T47D (cell line): Measurements from ENCODE around the gene IL15RA.
"Not testable (repeated sequence)": the region's sequence is repeated elsewhere in the genome, so short reads cannot be mapped to it uniquely, and the experiment has no call there.

Experiments used
- DNase-seq, 2 experiments: peaks; one replicate each; pipeline versions ENCODE4 v3.0.0 to v3.0.0-alpha.2; 2011 to 2012; ENCODE audit warnings: low read depth in 1 of 2, low spot score in 1 of 2
- JUND ChIP-seq: IDR thresholded peaks from 2 replicates; pipeline ENCODE4 v1.6.1; 2012; ENCODE audit warnings: low read depth
- in situ Hi-C: cut with HindIII; loops from 2 replicates; pipeline ENCODE4 v1.10.0; 2016; ENCODE audit warnings: low sequenced_read_pairs, low pct_unique_long_range_greater_than_20kb

IL15RA gene

GRCh38 chr10:5915451-5915850 is 61.9 kb downstream of the IL15RA start:
- in situ Hi-C loops, result no loop called here
- no peak for TF ChIP-seq JUND
- no peak for DNase-seq

DNA sequence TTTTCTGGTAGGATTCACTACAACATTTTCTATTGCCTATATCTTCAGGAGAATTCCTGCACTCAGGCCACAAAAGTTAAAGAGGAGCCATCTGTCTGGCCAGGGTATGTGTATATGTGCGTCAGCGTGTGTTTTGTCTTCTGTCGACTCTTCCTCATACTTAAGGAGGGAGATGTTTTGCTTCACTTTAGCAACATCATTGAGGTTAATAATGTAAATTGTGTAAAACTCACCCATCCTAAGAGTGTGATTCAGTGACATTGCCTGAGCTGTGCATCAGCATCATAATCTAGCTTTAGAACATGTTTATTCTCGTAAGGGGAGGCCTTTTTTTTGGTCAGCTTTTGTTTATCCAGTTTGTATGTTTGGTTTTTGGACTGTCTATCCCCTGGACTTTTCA is 63.6 kb downstream of the IL15RA start:
- no peak for DNase-seq
- in situ Hi-C loops, result no loop called here
- TF ChIP-seq JUND, result no peak

GRCh38 chr10:5911670-5912069 is 65.7 kb downstream of the IL15RA start:
- no peak for TF ChIP-seq JUND
- in situ Hi-C loops, result no loop called here
- no peak for DNase-seq

DNA sequence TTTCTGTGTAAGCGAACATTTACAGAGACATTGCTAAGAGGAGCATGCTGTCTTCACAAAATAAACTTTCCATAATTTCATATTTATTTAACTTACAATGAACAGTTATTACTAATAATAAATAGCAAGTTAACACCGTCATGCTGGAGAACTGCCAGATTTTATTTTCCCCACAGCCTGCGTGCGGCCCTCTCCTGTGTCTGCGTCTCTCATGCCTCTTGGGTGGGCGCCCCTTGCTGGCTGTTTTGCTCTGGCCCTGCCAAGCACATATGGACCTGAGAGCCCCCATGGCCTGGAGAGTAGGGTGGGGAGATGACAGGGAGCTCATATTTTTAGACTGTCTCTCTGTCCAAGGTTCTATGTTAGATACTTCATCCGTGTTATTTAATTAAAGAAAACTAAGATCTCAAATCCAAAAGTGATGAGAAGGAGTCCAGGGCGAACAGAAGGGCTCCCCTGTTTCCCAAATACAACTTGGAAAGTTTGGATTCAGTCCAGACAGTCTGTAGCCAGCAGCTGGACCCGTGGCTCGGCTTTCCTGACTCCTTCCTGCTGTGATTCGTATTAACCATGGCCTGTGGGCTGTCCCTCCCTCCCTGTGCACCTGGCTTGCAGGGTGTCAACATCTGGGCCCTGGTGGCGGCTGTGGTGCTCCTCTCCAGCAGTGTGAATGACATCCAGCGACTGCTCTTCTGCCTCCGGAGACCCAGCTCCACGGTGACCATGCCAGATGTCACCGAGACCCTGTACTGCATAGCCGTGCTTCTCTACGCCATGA is 66.8 kb downstream of the IL15RA start:
- in situ Hi-C loops, result no loop called here
- DNase-seq, result no peak
- no peak for TF ChIP-seq JUND

- DNase-seq, in situ Hi-C loops: not testable (repeated sequence)
Measured at GRCh38 chr10:5908676-5909075, 68.7 kb downstream of the IL15RA start.

DNA sequence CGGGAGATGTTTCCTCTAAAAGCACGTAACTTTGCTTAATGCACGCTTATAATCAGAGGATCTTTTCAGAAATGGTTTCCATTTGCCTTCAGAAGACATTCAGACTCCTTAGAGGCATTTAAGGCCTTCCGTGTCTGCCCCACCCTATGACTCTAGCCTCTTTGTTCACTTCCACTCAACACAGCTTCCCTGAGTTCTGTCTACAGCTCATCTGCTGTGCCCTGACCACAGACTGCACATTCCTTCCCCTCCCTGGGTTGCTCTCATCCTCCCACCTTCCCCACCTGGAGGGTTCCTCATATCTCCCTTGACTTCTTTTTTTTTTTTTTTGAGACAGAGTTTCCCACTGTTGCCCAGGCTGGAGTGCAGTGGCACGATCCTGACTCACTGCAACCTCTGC is 70.7 kb downstream of the IL15RA start:
- in situ Hi-C loops, result no loop called here
- no peak for DNase-seq
- no peak for TF ChIP-seq JUND

DNA sequence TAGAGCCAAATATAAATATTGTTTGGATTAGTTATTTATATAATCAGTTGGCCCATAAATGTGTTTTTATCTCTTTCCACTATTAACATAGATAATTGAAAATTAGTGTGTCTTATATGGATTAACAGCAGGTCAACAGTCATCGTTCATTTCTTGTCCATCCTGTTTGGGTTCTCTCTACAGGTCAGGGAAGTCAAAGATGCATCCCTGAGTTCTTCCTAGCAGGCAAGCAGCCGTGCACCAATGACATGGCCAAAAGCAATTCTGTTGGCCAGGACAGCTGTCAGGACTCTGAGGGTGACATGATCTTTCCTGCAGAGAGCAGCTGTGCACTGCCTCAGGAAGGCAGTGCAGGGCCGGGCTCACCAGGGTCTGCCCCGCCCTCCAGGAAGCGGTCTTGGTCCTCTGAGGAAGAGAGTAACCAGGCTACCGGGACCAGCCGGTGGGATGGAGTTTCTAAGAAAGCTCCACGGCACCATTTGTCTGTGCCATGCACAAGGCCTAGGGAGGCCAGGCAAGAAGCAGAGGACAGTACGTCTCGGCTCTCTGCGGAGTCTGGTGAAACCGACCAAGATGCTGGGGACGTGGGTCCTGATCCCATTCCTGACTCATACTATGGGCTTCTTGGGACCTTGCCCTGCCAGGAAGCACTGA is 71.4 kb downstream of the IL15RA start:
- no peak for TF ChIP-seq JUND
- in situ Hi-C loops, result no loop called here
- no peak for DNase-seq

GRCh38 chr10:5904227-5904626 is 73.1 kb downstream of the IL15RA start:
- in situ Hi-C loops, result no loop called here
- TF ChIP-seq JUND, result no peak
- DNase-seq, result no peak

DNA sequence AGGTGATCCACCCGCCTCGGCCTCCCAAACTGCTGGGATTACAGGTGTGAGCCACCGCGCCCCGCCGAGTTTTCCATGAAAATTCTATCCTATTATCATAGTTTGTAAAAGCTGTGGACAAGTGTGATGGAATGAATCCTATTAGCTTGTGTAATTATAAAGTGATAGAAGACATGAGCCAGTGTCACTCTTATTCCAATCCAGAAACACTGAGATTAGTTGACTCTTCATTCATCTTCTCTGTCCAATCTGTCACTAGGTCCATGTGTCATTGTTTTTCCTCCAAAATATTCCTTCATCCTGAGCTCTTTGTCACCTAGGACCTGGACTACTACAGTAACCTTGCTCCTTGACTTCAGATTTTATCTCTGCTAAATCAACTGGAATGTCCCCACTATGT is 73.8 kb downstream of the IL15RA start:
- DNase-seq, result no peak

GRCh38 chr10:5902511-5903274 is 74.7 kb downstream of the IL15RA start:
- no peak for DNase-seq
- no peak for TF ChIP-seq JUND
- in situ Hi-C loops, result no loop called here

More for the DNA sequence above, 73.8 kb downstream of the IL15RA start:
- in situ Hi-C loops, result no loop called here
- no peak for TF ChIP-seq JUND
